ENCODE results near the gene RNF225.

GRCh38 chr19:58350001-58350861, 45.2 kb upstream of the RNF225 start:
- TF ChIP-seq CTCF (IDR thresholded peaks at IDR 0.05 in 4 of 5, conservative IDR thresholded peaks at IDR 0.05 in 1 of 5), result no peak
- no peak for TF ChIP-seq POLR2A (IDR thresholded peaks at IDR 0.05)
